Kidney epithelial cell (primary cell): ENCODE results near the gene SLC34A1. TPM values are rescaled to one million over a fixed set of nuclear protein-coding genes. Genes with fewer than 3 reads are reported as not detected.

Experiments used
- DNase-seq: peaks from one replicate; pipeline ENCODE4 v3.0.0-alpha.2; 2010; ENCODE audit warnings: low read depth
- H3K27me3 ChIP-seq: 2 replicates; pipeline ENCODE4 v1.6.0; 2011; ENCODE audit warnings: low read length; ENCODE audit not compliant: control insufficient read depth, insufficient read depth
- H3K36me3 ChIP-seq: 2 replicates; pipeline ENCODE4 v1.5.1; 2011; ENCODE audit warnings: low read length; ENCODE audit not compliant: control insufficient read depth, insufficient read depth
- H3K4me3 ChIP-seq: 2 replicates; pipeline ENCODE4 v1.5.1; 2011; ENCODE audit warnings: low read depth, mild to moderate bottlenecking, control low read depth, low read length
- CTCF ChIP-seq: IDR thresholded peaks from 2 replicates; pipeline ENCODE4 v1.5.1; 2011; ENCODE audit warnings: mild to moderate bottlenecking, moderate library complexity, low read length, control low read depth, inconsistent platforms; ENCODE audit not compliant: insufficient read depth, poor library complexity, severe bottlenecking
- total RNA-seq: library from RNA; depleted of rRNA; stranded (reverse); fragments of >200 nt; gene quantifications from 2 replicates; pipeline ENCODE4 v1.2.3, GENCODE V29; 2015

Gene SLC34A1
- total RNA-seq, 1 donor from 2014 or later, result not detected

GRCh38 chr5:177365845-177366527 lies 18.2 kb upstream of the SLC34A1 start:
- H3K4me3 ChIP-seq, result no peak overlapping the region
- no peaks in the 10 kb centered on the region for H3K27me3 ChIP-seq
- no peak for TF ChIP-seq CTCF
- no peaks in the 10 kb centered on the region for H3K36me3 ChIP-seq
- DNase-seq, result no peak

GRCh38 chr5:177366528-177367322 lies 17.5 kb upstream of the SLC34A1 start:
- no peak for TF ChIP-seq CTCF
- Histone ChIP-seq H3K36me3 (no peaks in the 10 kb centered on the region), H3K27me3 (no peaks in the 10 kb centered on the region), H3K4me3 (peak overlapping the region; percentile 41)
- DNase-seq, result peak; percentile 31

DNA sequence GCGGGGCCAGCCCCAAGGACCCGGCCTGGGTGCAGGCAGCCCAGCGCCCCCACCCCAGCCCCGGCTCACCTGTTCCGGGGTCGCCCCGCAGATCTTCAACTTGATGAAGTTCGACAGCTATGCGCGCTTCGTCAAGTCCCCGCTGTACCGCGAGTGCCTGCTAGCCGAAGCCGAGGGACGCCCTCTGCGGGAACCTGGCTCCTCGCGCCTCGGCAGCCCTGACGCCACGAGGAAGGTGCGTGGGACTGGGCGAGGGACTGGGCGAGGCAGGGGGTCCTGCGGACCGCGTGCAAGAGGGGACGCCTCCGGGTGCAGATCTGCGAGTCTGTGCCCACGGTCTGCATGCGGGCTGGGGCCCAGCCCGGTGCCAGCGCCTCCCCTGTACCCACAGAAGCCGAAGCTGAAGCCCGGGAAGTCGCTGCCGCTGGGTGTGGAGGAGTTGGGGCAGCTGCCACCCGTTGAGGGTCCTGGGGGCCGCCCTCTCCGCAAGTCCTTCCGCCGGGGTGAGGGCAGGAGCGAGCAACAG lies 16.8 kb upstream of the SLC34A1 start:
- peak; percentile 32 for TF ChIP-seq CTCF
- Histone ChIP-seq H3K27me3 (no peaks in the 10 kb centered on the region), H3K4me3 (peak overlapping the region; percentile 41), H3K36me3 (no peaks in the 10 kb centered on the region)
- DNase-seq, result no peak

GRCh38 chr5:177367981-177368868 lies 16.0 kb upstream of the SLC34A1 start:
- no peaks in the 10 kb centered on the region for H3K27me3 ChIP-seq
- TF ChIP-seq CTCF, result no peak
- H3K36me3 ChIP-seq, result no peaks in the 10 kb centered on the region
- DNase-seq, result no peak
- H3K4me3 ChIP-seq, result no peak overlapping the region

- peak; percentile 75 for TF ChIP-seq CTCF
- Histone ChIP-seq H3K4me3 (no peak overlapping the region), H3K27me3 (no peaks in the 10 kb centered on the region), H3K36me3 (no peaks in the 10 kb centered on the region)
- DNase-seq, result no peak
These were observed 15.2 kb upstream of the SLC34A1 start for GRCh38 chr5:177368869-177369644.
